Esophagus squamous epithelium (tissue), 5 donors: ENCODE measurements around the gene TIFAB. TPM values are rescaled to one million over a fixed set of nuclear protein-coding genes. Genes with fewer than 3 reads are reported as not detected.

Experiments used
- DNase-seq: peaks from one replicate; lab custom pipeline; 2025; lab: John Stamatoyannopoulos, UW
- H3K27ac ChIP-seq, 4 donors: fragments of 200-600 bp; sonication (generic); one replicate each; pipeline ENCODE4 v1.5.1; 2016 to 2019; ENCODE audit warnings: mild to moderate bottlenecking in 1 of 4
- H3K27me3 ChIP-seq, 4 donors: fragments of 200-600 bp; sonication (generic); 1 replicate in 3 of 4; 2 replicates in 1 of 4; pipeline versions ENCODE4 v1.5.1 to v1.6.0; 2017 to 2021; ENCODE audit warnings: antibody characterized with exemption in 1 of 4
- H3K36me3 ChIP-seq, 3 donors: fragments of 200-600 bp; sonication (generic); one replicate each; pipeline ENCODE4 v1.5.1; 2016 to 2019
- H3K4me1 ChIP-seq, 3 donors: fragments of 200-600 bp; sonication (generic); one replicate each; pipeline ENCODE4 v1.5.1; 2017 to 2019
- H3K4me3 ChIP-seq, 4 donors: fragments of 200-600 bp; sonication (generic); 1 replicate in 3 of 4; 2 replicates in 1 of 4; pipeline ENCODE4 v1.5.1; 2016 to 2019; ENCODE audit warnings: mild to moderate bottlenecking in 2 of 4, moderate library complexity in 1 of 4
- H3K9me3 ChIP-seq, 3 donors: fragments of 200-600 bp; sonication (generic); one replicate each; pipeline ENCODE4 v1.5.1; 2016 to 2019
- CTCF ChIP-seq, 6 experiments: fragments of 450-650 bp in 4 of 6; fragments of 200-600 bp in 2 of 6; sonication (generic) in 2 of 6; IDR thresholded peaks; one replicate each; pipeline ENCODE4 v1.5.1; 2016 to 2019; ENCODE audit warnings: antibody characterized with exemption in 6 of 6, mild to moderate bottlenecking in 4 of 6, moderate library complexity in 4 of 6
- POLR2A ChIP-seq, 4 donors: fragments of 450-650 bp; IDR thresholded peaks; one replicate each; pipeline ENCODE4 v1.6.1; 2017; ENCODE audit warnings: antibody characterized with exemption in 4 of 4, mild to moderate bottlenecking in 4 of 4, moderate library complexity in 3 of 4
- WGBS, 2 donors: methylation state at CpG; one replicate each; pipeline ENCODE4 v1.1.5; 2018; 5-methylcytosine and 5-hydroxymethylcytosine counted together
- intact Hi-C: fragments of 100-400 bp; cut with DNase I; formaldehyde crosslinking; loops from one replicate; pipeline ENCODE4 v1.15.0; 2022
- total RNA-seq, 4 donors: library from RNA; depleted of rRNA; stranded (reverse); fragments of >200 nt; gene quantifications; one replicate each; pipeline ENCODE4 v1.1.0, GENCODE V29; 2016
- donor health status: DM: yes; HTN: yes; CAD: no.

The TIFAB gene
- total RNA-seq, 4 donors from 2014 or later, result under 0.01 to 0.18 (median 0.08) TPM; not detected in 1

DNA sequence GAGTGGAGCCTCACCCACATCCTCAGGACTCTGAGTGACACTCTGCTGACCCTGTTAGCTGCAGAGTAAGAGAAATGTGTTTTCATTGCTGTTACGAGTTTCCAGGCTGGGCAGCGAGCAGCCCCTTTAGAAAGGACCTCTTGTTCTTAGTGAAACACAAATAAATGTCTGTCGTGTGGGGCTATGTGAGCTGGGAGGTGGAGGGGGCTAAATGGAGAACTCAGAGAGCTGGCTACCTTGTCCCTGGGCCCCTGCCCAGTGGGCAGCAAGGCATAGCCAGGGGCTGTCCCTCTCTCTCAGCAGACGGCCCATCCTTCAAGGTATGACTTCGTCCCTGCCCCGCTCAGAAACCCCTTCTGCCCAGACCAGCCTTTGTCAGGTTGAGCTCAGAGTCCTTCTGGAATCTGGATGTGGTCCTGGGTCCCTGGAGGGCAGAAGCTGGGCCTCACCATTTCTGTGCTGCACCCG, 15.2 kb downstream of the TIFAB start:
- TF ChIP-seq CTCF (IDR thresholded peaks at IDR 0.05) (no peak), POLR2A (IDR thresholded peaks at IDR 0.05) (no peak)
- Histone ChIP-seq H3K4me1 (peaks cover 0 to 15% (median 9%) of the 10 kb centered on the region in 3 donors), H3K4me3 (no peak overlapping the region), H3K27me3 (peaks cover 0 to 55% (median 0%) of the 10 kb centered on the region in 4 donors), H3K9me3 (no peaks in the 10 kb centered on the region), H3K36me3 (no peaks in the 10 kb centered on the region), H3K27ac (peak overlapping the region in 2 of 4 donors; percentile 2 to 16)
- intact Hi-C loops, result no loop called here
- WGBS, 2 donors, result 44 to 69% methylated on average over 3 to 7 of the region's 7 CpGs
- no peak for DNase-seq

DNA sequence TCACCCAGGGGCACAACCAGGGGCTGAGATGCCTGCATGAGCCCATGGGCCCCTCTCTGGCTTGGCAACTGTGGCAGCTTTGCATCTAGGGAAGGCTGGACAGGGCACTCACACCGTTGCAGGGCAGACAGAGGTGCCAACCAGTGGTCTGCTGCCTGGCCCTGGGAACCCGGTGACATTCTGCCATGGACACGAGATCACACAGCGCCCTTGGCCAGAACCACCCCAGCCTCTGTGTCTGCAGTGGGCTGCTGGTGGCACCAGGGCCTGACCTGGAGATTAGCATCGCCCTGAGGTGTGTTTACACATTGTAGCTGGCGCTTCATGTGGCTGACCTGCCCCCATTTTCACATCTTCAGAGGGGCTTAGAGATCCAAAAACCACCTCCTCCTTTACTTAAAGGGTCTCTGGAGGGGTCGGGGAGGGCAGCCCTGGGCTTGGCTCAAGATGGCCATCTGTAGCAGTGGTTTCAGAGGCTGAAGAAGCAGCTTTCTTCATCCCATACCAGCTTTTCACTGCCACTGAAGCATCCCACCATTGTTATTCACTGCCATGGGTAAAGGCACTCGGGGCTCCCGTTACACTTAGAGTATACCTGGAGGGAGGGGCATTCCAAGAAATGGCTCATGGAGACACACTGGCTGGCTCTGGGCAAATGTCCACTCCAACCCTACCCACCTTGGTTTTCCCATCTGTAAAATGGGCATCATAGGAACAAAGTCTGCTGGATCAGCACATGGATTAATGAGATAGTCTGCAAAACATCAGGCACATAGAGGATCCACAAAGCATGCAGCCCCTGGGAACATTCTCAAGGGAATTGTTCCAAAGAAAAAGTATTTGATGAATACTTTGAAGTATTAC, 16.5 kb downstream of the TIFAB start:
- Histone ChIP-seq H3K4me3 (no peak overlapping the region), H3K4me1 (peaks cover 0 to 9% (median 8%) of the 10 kb centered on the region in 3 donors), H3K27ac (no peak overlapping the region), H3K9me3 (no peaks in the 10 kb centered on the region), H3K36me3 (no peaks in the 10 kb centered on the region), H3K27me3 (peaks cover 0 to 55% (median 0%) of the 10 kb centered on the region in 4 donors)
- no peak for TF ChIP-seq POLR2A (IDR thresholded peaks at IDR 0.05)
- TF ChIP-seq CTCF (IDR thresholded peaks at IDR 0.05), result no peak
- no peak for DNase-seq
- intact Hi-C loops, result no loop called here
- 69 to 82% methylated on average over 3 to 5 of the region's 9 CpGs for WGBS, 2 donors

GRCh38 chr5:135434591-135435466, 17.3 kb downstream of the TIFAB start:
- no peak overlapping the region for H3K4me3 ChIP-seq
- no peak for DNase-seq
- H3K36me3 ChIP-seq, result no peaks in the 10 kb centered on the region
- H3K27me3 ChIP-seq, result peaks cover 0 to 55% (median 0%) of the 10 kb centered on the region in 4 donors
- 67 to 72% methylated on average over 13 to 18 of the region's 24 CpGs for WGBS, 2 donors
- H3K9me3 ChIP-seq, result no peaks in the 10 kb centered on the region
- no peak for TF ChIP-seq POLR2A (IDR thresholded peaks at IDR 0.05)
- no peak for TF ChIP-seq CTCF (IDR thresholded peaks at IDR 0.05)
- peaks cover 0 to 9% (median 8%) of the 10 kb centered on the region in 3 donors for H3K4me1 ChIP-seq
- H3K27ac ChIP-seq, result no peak overlapping the region
- intact Hi-C loops, result no loop called here

- no peak for TF ChIP-seq POLR2A (IDR thresholded peaks at IDR 0.05)
- no peak for TF ChIP-seq CTCF (IDR thresholded peaks at IDR 0.05)
- Histone ChIP-seq H3K4me1 (peaks cover 0 to 9% (median 8%) of the 10 kb centered on the region in 3 donors), H3K4me3 (no peak overlapping the region), H3K36me3 (no peaks in the 10 kb centered on the region), H3K27ac (peak overlapping the region in 1 of 4 donors; percentile 52), H3K27me3 (peaks cover 0 to 54% (median 0%) of the 10 kb centered on the region in 4 donors), H3K9me3 (peaks cover 0 to 4% (median under 1%) of the 10 kb centered on the region in 3 donors)
- no peak for DNase-seq
- 72 to 73% methylated on average over 4 to 7 of the region's 12 CpGs for WGBS, 2 donors
- intact Hi-C loops, result no loop called here
Measured at GRCh38 chr5:135433681-135434426, 18.3 kb downstream of the TIFAB start.
